K562 (cell line): ENCODE results near the gene RFNG. TPM values are rescaled to one million over a fixed set of nuclear protein-coding genes. Genes with fewer than 3 reads are reported as not detected.

Experiments
- ATF1 ChIP-seq, 2 experiments: fragments of 450-650 bp in 1 of 2; IDR thresholded peaks; 2 replicates each; pipeline ENCODE4 v1.6.1; 2016; ENCODE audit warnings: missing compliant biosample characterization in 1 of 2, missing genetic modification characterization in 1 of 2
- CBFA2T2 ChIP-seq: fragments of 450-650 bp; conservative IDR thresholded peaks from 2 replicates; pipeline ENCODE4 v1.6.1; 2017; ENCODE audit warnings: mild to moderate bottlenecking
- CHD1 ChIP-seq: fragments of 200-600 bp; sonication (generic); IDR thresholded peaks from one replicate; pipeline ENCODE4 v1.6.1; 2012; ENCODE audit warnings: mild to moderate bottlenecking, moderate library complexity, low read length, inconsistent platforms
- DACH1 ChIP-seq: fragments of 450-650 bp; IDR thresholded peaks from 2 replicates; pipeline ENCODE4 v1.6.1; 2018; ENCODE audit not compliant: partially characterized antibody
- ETV1 ChIP-seq: fragments of 450-650 bp; conservative IDR thresholded peaks from 2 replicates; pipeline ENCODE4 v1.6.1; 2016; ENCODE audit warnings: missing genetic modification characterization, control low read depth, low read depth, missing compliant biosample characterization
- ETV5 ChIP-seq: sonication (generic); formaldehyde crosslinking; IDR thresholded peaks from 2 replicates; pipeline ENCODE4 v1.4.0; 2020; ENCODE audit warnings: low read depth, mild to moderate bottlenecking, missing genetic modification reagents
- ETV6 ChIP-seq, 3 experiments: fragments of 150-350 bp in 1 of 3; sonication (generic) in 1 of 3; formaldehyde crosslinking in 1 of 3; IDR thresholded peaks; 2 replicates each; pipeline versions ENCODE4 v1.6.1 to v1.8.0; 2014 to 2022; ENCODE audit warnings: borderline replicate concordance in 2 of 3, low read depth in 2 of 3, antibody characterized with exemption in 1 of 3, low read length in 1 of 3, mild to moderate bottlenecking in 1 of 3, missing genetic modification reagents in 1 of 3
- GATAD2A ChIP-seq: fragments of 450-650 bp; IDR thresholded peaks from 2 replicates; pipeline ENCODE4 v1.6.1; 2017
- HDAC1 ChIP-seq, 2 experiments: fragments of 450-650 bp; IDR thresholded peaks; 2 replicates each; pipeline ENCODE4 v1.6.1; 2016 to 2017; ENCODE audit warnings: inconsistent platforms in 1 of 2, mild to moderate bottlenecking in 1 of 2, moderate library complexity in 1 of 2
- RBBP5 ChIP-seq: fragments of 200-600 bp; sonication (generic); IDR thresholded peaks from 2 replicates; pipeline ENCODE4 v1.6.1; 2012; ENCODE audit warnings: borderline replicate concordance, mild to moderate bottlenecking, low read length, control low read depth, inconsistent platforms; ENCODE audit not compliant: insufficient read depth, poor library complexity, severe bottlenecking
- RBFOX2 ChIP-seq: fragments of 200-400 bp; formaldehyde crosslinking; IDR thresholded peaks from 2 replicates; pipeline ENCODE4 v1.6.1; 2017; ENCODE audit warnings: low read depth, mild to moderate bottlenecking, low read length, moderate library complexity
- SAP30 ChIP-seq: fragments of 200-600 bp; sonication (generic); IDR thresholded peaks from 2 replicates; pipeline ENCODE4 v1.6.1; 2012; ENCODE audit warnings: borderline replicate concordance, low read depth, mild to moderate bottlenecking, moderate library complexity, low read length, control low read depth, inconsistent platforms; ENCODE audit not compliant: insufficient read depth, poor library complexity, severe bottlenecking
- ZFP1 ChIP-seq: fragments of 450-650 bp; formaldehyde crosslinking; IDR thresholded peaks from 2 replicates; pipeline ENCODE4 v1.4.0; 2020; ENCODE audit warnings: mild to moderate bottlenecking, mixed read lengths
- ZNF347 ChIP-seq: fragments of 450-650 bp; formaldehyde crosslinking; IDR thresholded peaks from 2 replicates; pipeline ENCODE4 v1.4.0; 2020; ENCODE audit warnings: low read depth, mild to moderate bottlenecking, moderate library complexity
- ZNF668 ChIP-seq: fragments of 250-450 bp; sonication (Bioruptor Pico); IDR thresholded peaks from 2 replicates; pipeline ENCODE4 v1.8.0; 2022; ENCODE audit warnings: mild to moderate bottlenecking, inconsistent platforms
- polyA plus RNA-seq, 8 experiments: library from polyadenylated mRNA; depleted of rRNA in 4 of 8; stranded (reverse) in 5 of 8; unstranded in 3 of 8; fragments of >200 nt; fragmentation: Nextera tagmentation in 2 of 8; fragmentation: Illumina TruSeq in 1 of 8; extraction: Ambion mirVana in 2 of 8; extraction: Trizol in 1 of 8; gene quantifications; 2 replicates each; pipeline versions ENCODE4 v1.2.1 to v1.2.3, GENCODE V29; 2011 to 2014; ENCODE audit warnings: inconsistent platforms in 1 of 8, missing spikeins in 1 of 8
- total RNA-seq, 7 experiments: library from RNA; depleted of rRNA in 6 of 7; stranded (reverse); fragments of >200 nt in 6 of 7; fragmentation: Illumina TruSeq in 2 of 7; extraction: Trizol in 2 of 7; gene quantifications; 2 replicates each; pipeline versions ENCODE4 v1.2.1 to v1.2.3, GENCODE V29; 2011 to 2021; ENCODE audit warnings: low replicate concordance in 1 of 7
- TF ChIP-seq, protein P1 (sequence below): sonication (generic); formaldehyde crosslinking; IDR thresholded peaks from 2 replicates; pipeline ENCODE4 v1.8.0; 2023; ENCODE audit warnings: missing genetic modification reagents, mild to moderate bottlenecking, borderline replicate concordance
- TF ChIP-seq, protein P2 (sequence below): IDR thresholded peaks from 2 replicates; pipeline ENCODE4 v1.6.1; 2012; ENCODE audit warnings: low read depth, low read length, improper control_type of control experiment, borderline replicate concordance
- TF ChIP-seq, protein P3 (sequence below): sonication (generic); formaldehyde crosslinking; IDR thresholded peaks from 2 replicates; pipeline ENCODE4 v1.8.0; 2022; ENCODE audit warnings: missing genetic modification reagents, mild to moderate bottlenecking, moderate library complexity, borderline replicate concordance

RFNG gene
- total and polyA plus RNA-seq, 9 of the 15 experiments (the other 6 are each of a cell fraction or from before 2014, with no cell fraction given): 0.32 to 32.8 (median 9.5) TPM

DNA sequence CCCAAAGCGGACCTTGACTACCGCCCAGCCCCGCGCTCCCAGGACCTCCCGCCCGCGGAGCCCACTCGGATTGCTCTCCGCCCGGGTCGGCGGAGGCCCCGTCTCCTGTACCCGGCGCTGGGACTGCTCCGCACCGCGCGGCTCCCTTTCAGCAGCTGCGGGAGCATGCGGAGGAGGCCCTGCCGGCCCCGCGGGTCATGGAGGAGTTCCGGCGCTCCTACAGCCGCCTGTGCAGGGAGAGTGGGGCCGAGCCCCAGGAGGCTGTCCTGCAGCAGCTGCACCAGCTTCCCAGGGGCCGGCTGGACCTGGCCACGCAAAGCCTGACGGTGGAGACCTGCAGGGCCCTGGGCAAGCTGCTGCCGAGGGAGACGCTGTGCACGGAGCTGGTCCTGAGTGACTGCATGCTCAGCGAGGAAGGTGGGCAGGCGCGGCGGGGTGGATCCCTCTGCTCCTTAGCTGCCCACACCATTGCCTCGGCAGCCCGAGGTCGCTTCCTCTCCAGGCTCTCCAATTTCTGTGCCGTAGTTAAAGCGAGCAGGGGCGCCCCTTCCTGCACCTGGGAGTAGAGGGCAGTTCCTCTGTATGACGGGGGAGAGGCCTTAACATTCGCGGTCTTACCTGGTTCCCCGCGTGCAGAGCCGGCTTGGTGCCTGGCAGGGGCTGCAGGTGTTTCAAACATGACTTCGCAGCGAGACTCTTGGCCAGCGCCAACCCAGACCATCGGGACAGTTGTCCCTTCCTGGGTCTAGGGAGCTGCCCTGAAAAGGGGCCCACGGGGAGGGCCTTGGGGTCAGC is 28.0 kb downstream of the RFNG start (continued):
- TF ChIP-seq, protein P1, sequence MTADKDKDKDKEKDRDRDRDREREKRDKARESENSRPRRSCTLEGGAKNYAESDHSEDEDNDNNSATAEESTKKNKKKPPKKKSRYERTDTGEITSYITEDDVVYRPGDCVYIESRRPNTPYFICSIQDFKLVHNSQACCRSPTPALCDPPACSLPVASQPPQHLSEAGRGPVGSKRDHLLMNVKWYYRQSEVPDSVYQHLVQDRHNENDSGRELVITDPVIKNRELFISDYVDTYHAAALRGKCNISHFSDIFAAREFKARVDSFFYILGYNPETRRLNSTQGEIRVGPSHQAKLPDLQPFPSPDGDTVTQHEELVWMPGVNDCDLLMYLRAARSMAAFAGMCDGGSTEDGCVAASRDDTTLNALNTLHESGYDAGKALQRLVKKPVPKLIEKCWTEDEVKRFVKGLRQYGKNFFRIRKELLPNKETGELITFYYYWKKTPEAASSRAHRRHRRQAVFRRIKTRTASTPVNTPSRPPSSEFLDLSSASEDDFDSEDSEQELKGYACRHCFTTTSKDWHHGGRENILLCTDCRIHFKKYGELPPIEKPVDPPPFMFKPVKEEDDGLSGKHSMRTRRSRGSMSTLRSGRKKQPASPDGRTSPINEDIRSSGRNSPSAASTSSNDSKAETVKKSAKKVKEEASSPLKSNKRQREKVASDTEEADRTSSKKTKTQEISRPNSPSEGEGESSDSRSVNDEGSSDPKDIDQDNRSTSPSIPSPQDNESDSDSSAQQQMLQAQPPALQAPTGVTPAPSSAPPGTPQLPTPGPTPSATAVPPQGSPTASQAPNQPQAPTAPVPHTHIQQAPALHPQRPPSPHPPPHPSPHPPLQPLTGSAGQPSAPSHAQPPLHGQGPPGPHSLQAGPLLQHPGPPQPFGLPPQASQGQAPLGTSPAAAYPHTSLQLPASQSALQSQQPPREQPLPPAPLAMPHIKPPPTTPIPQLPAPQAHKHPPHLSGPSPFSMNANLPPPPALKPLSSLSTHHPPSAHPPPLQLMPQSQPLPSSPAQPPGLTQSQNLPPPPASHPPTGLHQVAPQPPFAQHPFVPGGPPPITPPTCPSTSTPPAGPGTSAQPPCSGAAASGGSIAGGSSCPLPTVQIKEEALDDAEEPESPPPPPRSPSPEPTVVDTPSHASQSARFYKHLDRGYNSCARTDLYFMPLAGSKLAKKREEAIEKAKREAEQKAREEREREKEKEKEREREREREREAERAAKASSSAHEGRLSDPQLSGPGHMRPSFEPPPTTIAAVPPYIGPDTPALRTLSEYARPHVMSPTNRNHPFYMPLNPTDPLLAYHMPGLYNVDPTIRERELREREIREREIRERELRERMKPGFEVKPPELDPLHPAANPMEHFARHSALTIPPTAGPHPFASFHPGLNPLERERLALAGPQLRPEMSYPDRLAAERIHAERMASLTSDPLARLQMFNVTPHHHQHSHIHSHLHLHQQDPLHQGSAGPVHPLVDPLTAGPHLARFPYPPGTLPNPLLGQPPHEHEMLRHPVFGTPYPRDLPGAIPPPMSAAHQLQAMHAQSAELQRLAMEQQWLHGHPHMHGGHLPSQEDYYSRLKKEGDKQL (CRISPR knock-in tag): no peak
- no peak for TF ChIP-seq GATAD2A
- no peak for TF ChIP-seq ETV5 (CRISPR knock-in tag)
- no peak for TF ChIP-seq ETV1 (tag)
- no peak for TF ChIP-seq DACH1
- peak in 1 of 2 experiments; percentile 83; a peak in 2 of 4 replicates for TF ChIP-seq HDAC1 (IDR thresholded peaks at IDR 0.05)
- TF ChIP-seq ETV6 (IDR thresholded peaks at IDR 0.05; ENCODE audit: borderline replicate concordance in 1 of 2, low read depth in 2 of 2, low read length in 1 of 2): no peak
- peak; percentile 50; the same call in 1 of the 2 replicates for TF ChIP-seq ETV6 (CRISPR knock-in tag; IDR thresholded peaks at IDR 0.05; ENCODE audit: borderline replicate concordance)
- TF ChIP-seq, protein P2, sequence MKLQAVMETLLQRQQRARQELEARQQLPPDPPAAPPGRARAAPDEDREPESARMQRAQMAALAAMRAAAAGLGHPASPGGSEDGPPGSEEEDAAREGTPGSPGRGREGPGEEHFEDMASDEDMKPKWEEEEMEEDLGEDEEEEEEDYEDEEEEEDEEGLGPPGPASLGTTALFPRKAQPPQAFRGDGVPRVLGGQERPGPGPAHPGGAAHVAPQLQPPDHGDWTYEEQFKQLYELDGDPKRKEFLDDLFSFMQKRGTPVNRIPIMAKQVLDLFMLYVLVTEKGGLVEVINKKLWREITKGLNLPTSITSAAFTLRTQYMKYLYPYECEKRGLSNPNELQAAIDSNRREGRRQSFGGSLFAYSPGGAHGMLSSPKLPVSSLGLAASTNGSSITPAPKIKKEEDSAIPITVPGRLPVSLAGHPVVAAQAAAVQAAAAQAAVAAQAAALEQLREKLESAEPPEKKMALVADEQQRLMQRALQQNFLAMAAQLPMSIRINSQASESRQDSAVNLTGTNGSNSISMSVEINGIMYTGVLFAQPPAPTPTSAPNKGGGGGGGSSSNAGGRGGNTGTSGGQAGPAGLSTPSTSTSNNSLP: no peak
- peak; percentile 67 for TF ChIP-seq RBBP5
- no peak for TF ChIP-seq CBFA2T2
- no peak for TF ChIP-seq ZNF347 (CRISPR knock-in tag)
- TF ChIP-seq RBFOX2: peak; percentile 37
- no peak for TF ChIP-seq ATF1 (CRISPR knock-in tag; IDR thresholded peaks at IDR 0.05)
- TF ChIP-seq ATF1 (tag; IDR thresholded peaks at IDR 0.05): no peak
- TF ChIP-seq ZFP1 (CRISPR knock-in tag): no peak
- peak; percentile 63 for TF ChIP-seq CHD1
- no peak for TF ChIP-seq ZNF668 (CRISPR knock-in tag)
- TF ChIP-seq, protein P3, sequence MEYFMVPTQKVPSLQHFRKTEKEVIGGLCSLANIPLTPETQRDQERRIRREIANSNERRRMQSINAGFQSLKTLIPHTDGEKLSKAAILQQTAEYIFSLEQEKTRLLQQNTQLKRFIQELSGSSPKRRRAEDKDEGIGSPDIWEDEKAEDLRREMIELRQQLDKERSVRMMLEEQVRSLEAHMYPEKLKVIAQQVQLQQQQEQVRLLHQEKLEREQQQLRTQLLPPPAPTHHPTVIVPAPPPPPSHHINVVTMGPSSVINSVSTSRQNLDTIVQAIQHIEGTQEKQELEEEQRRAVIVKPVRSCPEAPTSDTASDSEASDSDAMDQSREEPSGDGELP (CRISPR knock-in tag): peak; percentile 28; the same call in 1 of the 2 replicates
- TF ChIP-seq SAP30: peak; percentile 89
